K562 (cell line): ENCODE results near the gene RALGPS1.

Experiments
- GATA2 ChIP-seq: sonication (generic); formaldehyde crosslinking; IDR thresholded peaks from 2 replicates; pipeline ENCODE4 v1.4.0; 2020; ENCODE audit warnings: mild to moderate bottlenecking, missing genetic modification reagents
- HDGF ChIP-seq: fragments of 450-650 bp; IDR thresholded peaks from 2 replicates; pipeline ENCODE4 v1.6.1; 2016
- POLR2AphosphoS5 ChIP-seq: IDR thresholded peaks from 2 replicates; pipeline ENCODE4 v1.6.1; 2011; ENCODE audit warnings: mild to moderate bottlenecking, low read depth, low read length, moderate library complexity; ENCODE audit not compliant: control insufficient read depth, insufficient read depth
- RHOXF2B ChIP-seq: fragments of 250-450 bp; sonication (Bioruptor Pico); conservative IDR thresholded peaks from 2 replicates; pipeline ENCODE4 v1.5.1; 2021
- SMAD3 ChIP-seq: fragments of 450-650 bp; formaldehyde crosslinking; conservative IDR thresholded peaks from 2 replicates; pipeline ENCODE4 v1.4.0; 2020; ENCODE audit warnings: mild to moderate bottlenecking
- ZNF354B ChIP-seq: fragments of 250-450 bp; sonication (Bioruptor Pico); IDR thresholded peaks from 2 replicates; pipeline ENCODE4 v1.4.0; 2020
- TF ChIP-seq, protein P1 (sequence below), 2 experiments: fragments of 450-650 bp; IDR thresholded peaks; 2 replicates each; pipeline ENCODE4 v1.6.1; 2016; ENCODE audit warnings: mild to moderate bottlenecking in 2 of 2, borderline replicate concordance in 1 of 2, low read depth in 1 of 2, moderate library complexity in 1 of 2
- TF ChIP-seq, protein P2 (sequence below): sonication (generic); formaldehyde crosslinking; IDR thresholded peaks from 2 replicates; pipeline ENCODE4 v1.5.0; 2020; ENCODE audit warnings: missing genetic modification reagents
- TF ChIP-seq, protein P3 (sequence below), 3 experiments: IDR thresholded peaks in 2 of 3; conservative IDR thresholded peaks in 1 of 3; 2 replicates each; pipeline ENCODE4 v1.5.1; 2011 to 2012; ENCODE audit warnings: low read length in 3 of 3, mild to moderate bottlenecking in 3 of 3, control low read depth in 2 of 3, improper control_type of control experiment in 1 of 3, inconsistent platforms in 1 of 3, low read depth in 1 of 3, mixed read lengths in 1 of 3, moderate library complexity in 1 of 3; ENCODE audit not compliant: insufficient read depth in 2 of 3
- TF ChIP-seq, protein P4 (sequence below): sonication (generic); formaldehyde crosslinking; IDR thresholded peaks from 2 replicates; pipeline ENCODE4 v1.8.1; 2023; ENCODE audit warnings: mild to moderate bottlenecking, missing genetic modification reagents

GRCh38 chr9:127225801-127226625 is 311.4 kb downstream of the RALGPS1 start:
- TF ChIP-seq SMAD3 (CRISPR knock-in tag): no peak
- TF ChIP-seq, protein P1, sequence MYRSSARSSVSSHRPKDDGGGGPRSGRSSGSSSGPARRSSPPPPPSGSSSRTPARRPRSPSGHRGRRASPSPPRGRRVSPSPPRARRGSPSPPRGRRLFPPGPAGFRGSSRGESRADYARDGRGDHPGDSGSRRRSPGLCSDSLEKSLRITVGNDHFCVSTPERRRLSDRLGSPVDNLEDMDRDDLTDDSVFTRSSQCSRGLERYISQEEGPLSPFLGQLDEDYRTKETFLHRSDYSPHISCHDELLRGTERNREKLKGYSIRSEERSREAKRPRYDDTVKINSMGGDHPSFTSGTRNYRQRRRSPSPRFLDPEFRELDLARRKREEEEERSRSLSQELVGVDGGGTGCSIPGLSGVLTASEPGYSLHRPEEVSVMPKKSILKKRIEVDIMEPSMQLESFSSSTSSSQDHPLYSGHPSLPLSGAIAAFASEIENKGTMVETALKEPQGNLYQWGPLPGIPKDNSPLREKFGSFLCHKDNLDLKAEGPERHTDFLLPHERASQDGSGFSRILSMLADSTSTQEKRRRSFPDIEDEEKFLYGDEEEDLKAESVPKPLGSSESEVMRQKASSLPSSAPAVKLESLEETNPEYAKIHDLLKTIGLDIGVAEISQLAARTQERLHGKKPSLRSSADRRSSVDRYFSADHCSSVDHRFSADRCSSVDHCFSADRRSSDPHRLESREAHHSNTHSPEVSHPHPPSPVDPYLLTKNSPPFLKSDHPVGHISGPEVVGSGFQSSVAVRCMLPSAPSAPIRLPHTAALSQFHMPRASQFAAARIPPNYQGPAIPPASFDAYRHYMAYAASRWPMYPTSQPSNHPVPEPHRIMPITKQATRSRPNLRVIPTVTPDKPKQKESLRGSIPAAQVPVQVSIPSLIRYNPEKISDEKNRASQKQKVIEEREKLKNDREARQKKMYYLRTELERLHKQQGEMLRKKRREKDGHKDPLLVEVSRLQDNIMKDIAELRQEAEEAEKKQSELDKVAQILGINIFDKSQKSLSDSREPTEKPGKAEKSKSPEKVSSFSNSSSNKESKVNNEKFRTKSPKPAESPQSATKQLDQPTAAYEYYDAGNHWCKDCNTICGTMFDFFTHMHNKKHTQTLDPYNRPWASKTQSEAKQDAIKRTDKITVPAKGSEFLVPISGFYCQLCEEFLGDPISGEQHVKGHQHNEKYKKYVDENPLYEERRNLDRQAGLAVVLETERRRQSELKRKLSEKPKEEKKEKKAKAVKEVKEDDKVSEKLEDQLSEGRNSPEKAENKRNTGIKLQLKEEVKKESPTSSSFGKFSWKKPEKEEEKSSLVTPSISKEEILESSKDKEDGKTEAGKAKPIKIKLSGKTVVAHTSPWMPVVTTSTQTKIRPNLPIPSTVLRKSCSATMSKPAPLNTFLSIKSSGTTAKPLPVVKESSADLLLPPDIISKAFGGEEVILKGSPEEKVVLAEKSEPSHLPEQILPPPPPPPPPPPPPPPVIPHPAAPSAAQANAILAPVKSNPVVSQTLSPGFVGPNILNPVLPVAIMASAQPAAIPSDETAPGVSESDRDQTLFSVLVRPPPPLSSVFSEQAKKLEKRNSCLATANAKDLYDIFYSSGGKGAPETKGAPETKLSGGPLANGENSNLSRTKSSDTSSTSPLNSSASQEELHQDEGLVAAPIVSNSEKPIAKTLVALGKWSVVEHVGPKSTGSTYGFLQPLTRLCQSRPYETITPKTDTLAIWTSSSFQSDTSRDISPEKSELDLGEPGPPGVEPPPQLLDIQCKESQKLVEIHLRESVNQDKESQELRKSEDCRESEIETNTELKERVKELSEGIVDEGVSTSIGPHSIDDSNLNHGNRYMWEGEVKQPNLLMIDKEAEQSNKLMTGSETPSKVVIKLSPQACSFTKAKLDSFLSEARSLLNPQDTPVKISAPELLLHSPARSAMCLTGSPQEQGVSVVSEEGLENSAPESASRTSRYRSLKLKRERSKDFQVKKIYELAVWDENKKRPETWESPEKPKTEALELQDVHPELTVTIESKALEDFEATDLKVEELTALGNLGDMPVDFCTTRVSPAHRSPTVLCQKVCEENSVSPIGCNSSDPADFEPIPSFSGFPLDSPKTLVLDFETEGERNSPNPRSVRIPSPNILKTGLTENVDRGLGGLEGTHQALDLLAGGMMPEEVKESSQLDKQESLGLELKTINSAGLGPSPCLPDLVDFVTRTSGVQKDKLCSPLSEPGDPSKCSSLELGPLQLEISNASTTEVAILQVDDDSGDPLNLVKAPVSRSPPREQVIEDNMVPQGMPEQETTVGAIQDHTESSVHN (IDR thresholded peaks at IDR 0.05; ENCODE audit: borderline replicate concordance in 1 of 2, low read depth in 1 of 2): no peak
- TF ChIP-seq POLR2AphosphoS5: no peak
- TF ChIP-seq, protein P2, sequence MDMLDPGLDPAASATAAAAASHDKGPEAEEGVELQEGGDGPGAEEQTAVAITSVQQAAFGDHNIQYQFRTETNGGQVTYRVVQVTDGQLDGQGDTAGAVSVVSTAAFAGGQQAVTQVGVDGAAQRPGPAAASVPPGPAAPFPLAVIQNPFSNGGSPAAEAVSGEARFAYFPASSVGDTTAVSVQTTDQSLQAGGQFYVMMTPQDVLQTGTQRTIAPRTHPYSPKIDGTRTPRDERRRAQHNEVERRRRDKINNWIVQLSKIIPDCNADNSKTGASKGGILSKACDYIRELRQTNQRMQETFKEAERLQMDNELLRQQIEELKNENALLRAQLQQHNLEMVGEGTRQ (CRISPR knock-in tag): no peak
- TF ChIP-seq, protein P3, sequence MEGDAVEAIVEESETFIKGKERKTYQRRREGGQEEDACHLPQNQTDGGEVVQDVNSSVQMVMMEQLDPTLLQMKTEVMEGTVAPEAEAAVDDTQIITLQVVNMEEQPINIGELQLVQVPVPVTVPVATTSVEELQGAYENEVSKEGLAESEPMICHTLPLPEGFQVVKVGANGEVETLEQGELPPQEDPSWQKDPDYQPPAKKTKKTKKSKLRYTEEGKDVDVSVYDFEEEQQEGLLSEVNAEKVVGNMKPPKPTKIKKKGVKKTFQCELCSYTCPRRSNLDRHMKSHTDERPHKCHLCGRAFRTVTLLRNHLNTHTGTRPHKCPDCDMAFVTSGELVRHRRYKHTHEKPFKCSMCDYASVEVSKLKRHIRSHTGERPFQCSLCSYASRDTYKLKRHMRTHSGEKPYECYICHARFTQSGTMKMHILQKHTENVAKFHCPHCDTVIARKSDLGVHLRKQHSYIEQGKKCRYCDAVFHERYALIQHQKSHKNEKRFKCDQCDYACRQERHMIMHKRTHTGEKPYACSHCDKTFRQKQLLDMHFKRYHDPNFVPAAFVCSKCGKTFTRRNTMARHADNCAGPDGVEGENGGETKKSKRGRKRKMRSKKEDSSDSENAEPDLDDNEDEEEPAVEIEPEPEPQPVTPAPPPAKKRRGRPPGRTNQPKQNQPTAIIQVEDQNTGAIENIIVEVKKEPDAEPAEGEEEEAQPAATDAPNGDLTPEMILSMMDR (IDR thresholded peaks at IDR 0.05 in 2 of 3, conservative IDR thresholded peaks at IDR 0.05 in 1 of 3; ENCODE audit: insufficient read depth in 2 of 3, low read depth in 1 of 3, low read length in 3 of 3): no peak
- no peak for TF ChIP-seq RHOXF2B (CRISPR knock-in tag)
- no peak for TF ChIP-seq HDGF
- TF ChIP-seq GATA2 (CRISPR knock-in tag): no peak
- TF ChIP-seq, protein P4, sequence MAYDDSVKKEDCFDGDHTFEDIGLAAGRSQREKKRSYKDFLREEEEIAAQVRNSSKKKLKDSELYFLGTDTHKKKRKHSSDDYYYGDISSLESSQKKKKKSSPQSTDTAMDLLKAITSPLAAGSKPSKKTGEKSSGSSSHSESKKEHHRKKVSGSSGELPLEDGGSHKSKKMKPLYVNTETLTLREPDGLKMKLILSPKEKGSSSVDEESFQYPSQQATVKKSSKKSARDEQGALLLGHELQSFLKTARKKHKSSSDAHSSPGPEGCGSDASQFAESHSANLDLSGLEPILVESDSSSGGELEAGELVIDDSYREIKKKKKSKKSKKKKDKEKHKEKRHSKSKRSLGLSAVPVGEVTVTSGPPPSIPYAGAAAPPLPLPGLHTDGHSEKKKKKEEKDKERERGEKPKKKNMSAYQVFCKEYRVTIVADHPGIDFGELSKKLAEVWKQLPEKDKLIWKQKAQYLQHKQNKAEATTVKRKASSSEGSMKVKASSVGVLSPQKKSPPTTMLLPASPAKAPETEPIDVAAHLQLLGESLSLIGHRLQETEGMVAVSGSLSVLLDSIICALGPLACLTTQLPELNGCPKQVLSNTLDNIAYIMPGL (CRISPR knock-in tag): no peak
- TF ChIP-seq ZNF354B (CRISPR knock-in tag): no peak
